Neural progenitor cell (in vitro differentiated cells): Measurements from ENCODE around the gene CACNA1D.

Experiments used
- CTCF ChIP-seq: fragments of 200-600 bp; sonication (generic); IDR thresholded peaks from 2 replicates; pipeline ENCODE4 v1.5.1; 2017; ENCODE audit warnings: antibody characterized with exemption, mild to moderate bottlenecking
- EZH2phosphoT487 ChIP-seq: fragments of 200-600 bp; sonication (generic); IDR thresholded peaks from 2 replicates; pipeline ENCODE4 v1.6.1; 2017; ENCODE audit warnings: antibody characterized with exemption

DNA sequence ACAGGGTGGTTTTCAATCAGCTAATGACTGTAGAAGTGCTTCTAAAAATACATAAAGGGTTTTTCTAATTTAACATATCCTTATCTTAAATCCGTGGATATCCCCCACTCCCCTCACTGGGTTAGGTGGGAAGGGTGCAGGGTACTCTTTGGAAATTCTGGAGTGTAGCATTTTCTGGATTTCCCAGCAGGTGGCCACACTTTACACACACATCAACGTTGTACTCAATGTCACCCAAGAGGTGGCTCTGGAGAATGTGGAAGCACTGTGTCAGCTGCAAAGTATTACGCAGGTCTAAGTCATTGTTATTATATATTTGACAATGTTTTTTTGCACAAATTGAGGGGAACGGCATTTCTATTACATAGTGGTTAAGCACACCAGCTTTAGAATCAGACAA lies 183.0 kb downstream of the CACNA1D start:
- TF ChIP-seq CTCF (no peak), EZH2phosphoT487 (no peak)
